H4 (cell line): ENCODE measurements around the gene CST9L. TPM values are rescaled to one million over a fixed set of nuclear protein-coding genes. Genes with fewer than 3 reads are reported as not detected.
"Not testable (repeated sequence)": the region's sequence is repeated elsewhere in the genome, so short reads cannot be mapped to it uniquely, and the experiment has no call there.

Experiments
- DNase-seq: peaks from one replicate; pipeline ENCODE4 v3.0.0-alpha.2; 2015; ENCODE audit warnings: low spot score
- total RNA-seq: library from RNA; depleted of rRNA; stranded (reverse); fragments of >200 nt; shearing (Covaris generic); gene quantifications from 2 replicates; pipeline ENCODE4 v1.2.3, GENCODE V29; 2014

The CST9L gene
- total RNA-seq, 1 experiment from 2014 or later, result not detected

GRCh38 chr20:23586735-23587525 is 18.6 kb upstream of the CST9L start:
- DNase-seq, result no peak

GRCh38 chr20:23585808-23586734 is 17.8 kb upstream of the CST9L start:
- DNase-seq, result no peak

GRCh38 chr20:23585449-23585807 is 17.1 kb upstream of the CST9L start:
- no peak for DNase-seq

GRCh38 chr20:23584434-23585199 is 16.3 kb upstream of the CST9L start:
- no peak for DNase-seq

- DNase-seq, result no peak
Observed at GRCh38 chr20:23583526-23583925, 15.2 kb upstream of the CST9L start.

GRCh38 chr20:23582293-23582692 is 14.0 kb upstream of the CST9L start:
- no peak for DNase-seq

GRCh38 chr20:23581833-23582232 is 13.5 kb upstream of the CST9L start:
- DNase-seq, result not testable (repeated sequence)

- DNase-seq, result no peak
Observed at GRCh38 chr20:23574977-23575376, 6.7 kb upstream of the CST9L start.

- DNase-seq, result no peak
Observed at GRCh38 chr20:23570178-23570760, 2.0 kb upstream of the CST9L start.

GRCh38 chr20:23569570-23569969 is 1.3 kb upstream of the CST9L start:
- DNase-seq, result no peak

GRCh38 chr20:23568971-23569330 is 667 bp upstream of the CST9L start:
- DNase-seq, result no peak

- no peak for DNase-seq
Observed at GRCh38 chr20:23566199-23566932, 1.9 kb downstream of the CST9L start.

- no peak for DNase-seq
Observed at GRCh38 chr20:23565503-23566045, 2.7 kb downstream of the CST9L start.

GRCh38 chr20:23564927-23565326 is 3.4 kb downstream of the CST9L start:
- DNase-seq, result no peak

GRCh38 chr20:23562721-23563342 is 5.5 kb downstream of the CST9L start:
- DNase-seq, result no peak

- DNase-seq, result no peak
Observed at GRCh38 chr20:23554401-23554800, 13.9 kb downstream of the CST9L start.

- DNase-seq, result no peak
Observed at GRCh38 chr20:23551786-23552185, 16.5 kb downstream of the CST9L start.

- no peak for DNase-seq
Observed at GRCh38 chr20:23551383-23551782, 16.9 kb downstream of the CST9L start.

- no peak for DNase-seq
Observed at GRCh38 chr20:23550227-23550626, 18.1 kb downstream of the CST9L start.

- DNase-seq, result no peak
Observed at GRCh38 chr20:23548408-23548807, 19.9 kb downstream of the CST9L start.
